OCI-LY7 (cell line): Measurements from ENCODE around the gene EDC3. TPM values are rescaled to one million over a fixed set of nuclear protein-coding genes. Genes with fewer than 3 reads are reported as not detected.

ENCODE experiments used
- BruUV-seq: library from RNA; stranded (reverse); fragments of 400-500 nt; replicated peaks from 2 replicates; lab custom pipeline; 2021; lab: Mats Ljungman, UMichigan
- CTCF ChIA-PET: fragments of 300-600 bp; sonication (Branson Sonifier 250); formaldehyde crosslinking; loops from one replicate; lab custom pipeline; 2022; ENCODE audit warnings: antibody characterized with exemption; ENCODE audit not compliant: unreplicated experiment; lab: Charles Lee
- POLR2A ChIA-PET: fragments of 300-600 bp; sonication (Branson Sonifier 250); formaldehyde crosslinking; loops from one replicate; lab custom pipeline; 2022; ENCODE audit warnings: antibody characterized with exemption; lab: Charles Lee
- DNase-seq: peaks from one replicate; pipeline ENCODE4 v3.0.0-alpha.2; 2015; ENCODE audit warnings: low spot score
- H2AFZ ChIP-seq: fragments of 200-600 bp; sonication (generic), shearing (Covaris generic); 2 replicates; pipeline ENCODE4 v1.6.1; 2014; ENCODE audit warnings: mild to moderate bottlenecking, antibody characterized with exemption, low read length, moderate library complexity
- H3K27ac ChIP-seq: fragments of 200-600 bp; sonication (generic); 2 replicates; pipeline ENCODE4 v1.5.1; 2014; ENCODE audit warnings: mixed run types, low read depth, mild to moderate bottlenecking, moderate library complexity, low read length, inconsistent platforms; ENCODE audit not compliant: poor library complexity, severe bottlenecking
- H3K36me3 ChIP-seq: fragments of 200-600 bp; sonication (generic); 2 replicates; pipeline ENCODE4 v1.6.1; 2014; ENCODE audit warnings: mild to moderate bottlenecking, antibody characterized with exemption, low read length, moderate library complexity, mixed read lengths; ENCODE audit not compliant: insufficient read depth
- H3K4me1 ChIP-seq: fragments of 200-600 bp; sonication (generic); 2 replicates; pipeline ENCODE4 v1.5.1; 2014; ENCODE audit warnings: mild to moderate bottlenecking, low read length; ENCODE audit not compliant: insufficient read depth, poor library complexity, severe bottlenecking
- H3K4me2 ChIP-seq: fragments of 200-600 bp; sonication (generic); 2 replicates; pipeline ENCODE4 v1.6.1; 2014; ENCODE audit warnings: mild to moderate bottlenecking, low read length
- H3K4me3 ChIP-seq: fragments of 200-600 bp; sonication (generic); 2 replicates; pipeline ENCODE4 v1.5.1; 2014; ENCODE audit warnings: mild to moderate bottlenecking, low read depth, low read length; ENCODE audit not compliant: poor library complexity, severe bottlenecking
- H3K79me2 ChIP-seq: fragments of 200-600 bp; sonication (generic); 2 replicates; pipeline ENCODE4 v1.6.1; 2016; ENCODE audit warnings: low read depth, mild to moderate bottlenecking, low read length, moderate library complexity, mixed read lengths; ENCODE audit not compliant: insufficient read depth
- H3K9me2 ChIP-seq: fragments of 200-600 bp; sonication (generic); 2 replicates; pipeline ENCODE4 v1.6.1; 2016; ENCODE audit warnings: mild to moderate bottlenecking, low read length, mixed read lengths; ENCODE audit not compliant: insufficient read depth
- H3K9me3 ChIP-seq: fragments of 200-600 bp; sonication (generic); 2 replicates; pipeline ENCODE4 v1.6.1; 2014; ENCODE audit warnings: mild to moderate bottlenecking, mixed run types, low read length, mixed read lengths
- H4K20me1 ChIP-seq: fragments of 200-600 bp; sonication (generic); 2 replicates; pipeline ENCODE4 v1.6.1; 2014; ENCODE audit warnings: mild to moderate bottlenecking, antibody characterized with exemption, low read length, moderate library complexity, mixed read lengths; ENCODE audit not compliant: insufficient read depth
- EZH2phosphoT487 ChIP-seq: fragments of 200-600 bp; sonication (generic); IDR thresholded peaks from 2 replicates; pipeline ENCODE4 v1.6.1; 2018; ENCODE audit warnings: low read depth, borderline replicate concordance, mild to moderate bottlenecking, mixed run types, antibody characterized with exemption, low read length, moderate library complexity, mixed read lengths
- intact Hi-C: fragments of 100-400 bp; cut with micrococcal nuclease; formaldehyde crosslinking; loops from one replicate; pipeline ENCODE4 v1.10.0; 2022; ENCODE audit not compliant: unreplicated experiment
- total RNA-seq, 2 experiments: library from RNA; depleted of rRNA in 1 of 2; stranded (reverse); fragments of >200 nt in 1 of 2; shearing (Covaris generic) in 1 of 2; gene quantifications; 2 replicates each; pipeline ENCODE4 v1.2.3, GENCODE V29; 2014 to 2022
- TF ChIP-seq, protein P1 (sequence below): fragments of 200-600 bp; sonication (generic); conservative IDR thresholded peaks from 2 replicates; pipeline ENCODE4 v1.5.1; 2014; ENCODE audit warnings: mild to moderate bottlenecking, antibody characterized with exemption, low read length, moderate library complexity, mixed read lengths

EDC3 gene
- total RNA-seq, 2 experiments from 2014 or later: 13.4 to 51.4 TPM

DNA sequence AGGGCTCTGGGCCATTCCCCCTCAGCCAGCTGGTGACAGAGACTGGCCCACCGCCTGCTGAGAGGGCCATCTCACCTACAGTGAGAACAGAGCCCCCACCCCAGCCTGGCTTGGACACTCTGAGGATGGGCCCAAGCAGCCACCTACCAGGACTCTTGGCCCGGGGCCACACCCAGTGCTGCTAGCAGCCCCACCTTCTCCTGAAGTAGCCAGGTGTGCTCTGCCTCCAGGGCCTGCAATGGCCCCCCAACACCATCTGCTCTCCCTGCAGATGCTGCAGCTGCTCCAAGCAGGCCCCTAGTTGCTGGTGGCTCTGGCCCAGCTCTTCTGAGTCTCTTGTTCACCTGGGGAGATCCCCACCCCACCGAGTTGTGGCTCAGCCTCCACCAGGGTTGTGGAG lies 87.0 kb downstream of the EDC3 start:
- Histone ChIP-seq H3K9me3 (no peaks in the 10 kb centered on the region), H3K27ac (no peak overlapping the region), H3K4me2 (no peak overlapping the region), H4K20me1 (no peaks in the 10 kb centered on the region), H3K4me3 (no peak overlapping the region), H3K36me3 (no peaks in the 10 kb centered on the region), H2AFZ (no peak overlapping the region), H3K9me2 (no peaks in the 10 kb centered on the region), H3K4me1 (peaks cover 7% of the 10 kb centered on the region), H3K79me2 (no peaks in the 10 kb centered on the region)
- ChIA-PET CTCF (no interaction called here), POLR2A (no interaction called here)
- intact Hi-C loops: no loop called here
- BruUV-seq: no TSS peak
- no peak for DNase-seq
- TF ChIP-seq, protein P1, sequence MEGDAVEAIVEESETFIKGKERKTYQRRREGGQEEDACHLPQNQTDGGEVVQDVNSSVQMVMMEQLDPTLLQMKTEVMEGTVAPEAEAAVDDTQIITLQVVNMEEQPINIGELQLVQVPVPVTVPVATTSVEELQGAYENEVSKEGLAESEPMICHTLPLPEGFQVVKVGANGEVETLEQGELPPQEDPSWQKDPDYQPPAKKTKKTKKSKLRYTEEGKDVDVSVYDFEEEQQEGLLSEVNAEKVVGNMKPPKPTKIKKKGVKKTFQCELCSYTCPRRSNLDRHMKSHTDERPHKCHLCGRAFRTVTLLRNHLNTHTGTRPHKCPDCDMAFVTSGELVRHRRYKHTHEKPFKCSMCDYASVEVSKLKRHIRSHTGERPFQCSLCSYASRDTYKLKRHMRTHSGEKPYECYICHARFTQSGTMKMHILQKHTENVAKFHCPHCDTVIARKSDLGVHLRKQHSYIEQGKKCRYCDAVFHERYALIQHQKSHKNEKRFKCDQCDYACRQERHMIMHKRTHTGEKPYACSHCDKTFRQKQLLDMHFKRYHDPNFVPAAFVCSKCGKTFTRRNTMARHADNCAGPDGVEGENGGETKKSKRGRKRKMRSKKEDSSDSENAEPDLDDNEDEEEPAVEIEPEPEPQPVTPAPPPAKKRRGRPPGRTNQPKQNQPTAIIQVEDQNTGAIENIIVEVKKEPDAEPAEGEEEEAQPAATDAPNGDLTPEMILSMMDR: no peak
- TF ChIP-seq EZH2phosphoT487: no peak

DNA sequence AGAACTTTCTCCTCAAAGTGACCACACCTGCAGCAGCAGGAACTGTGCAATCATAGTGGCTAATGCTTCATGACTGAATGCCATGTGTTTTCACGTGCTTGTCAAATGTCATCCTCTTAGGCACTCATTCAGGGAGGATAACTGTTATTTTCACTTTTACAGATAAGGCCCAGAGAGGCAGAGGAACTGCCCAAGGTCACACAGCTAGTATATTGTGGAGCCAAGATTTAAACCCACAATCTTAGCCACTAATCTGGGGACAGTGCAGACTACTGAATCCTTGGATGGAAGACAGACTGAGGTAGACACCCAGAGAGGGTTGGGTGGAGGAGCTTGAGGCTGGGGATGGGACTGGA lies 90.1 kb downstream of the EDC3 start:
- peaks cover 7% of the 10 kb centered on the region for H3K4me1 ChIP-seq
- H4K20me1 ChIP-seq: no peaks in the 10 kb centered on the region
- no peaks in the 10 kb centered on the region for H3K79me2 ChIP-seq
- no peak overlapping the region for H3K4me2 ChIP-seq
- intact Hi-C loops: no loop called here
- H3K4me3 ChIP-seq: no peak overlapping the region
- no peak overlapping the region for H2AFZ ChIP-seq
- no peaks in the 10 kb centered on the region for H3K9me3 ChIP-seq
- CTCF ChIA-PET: interaction anchor here (1.4 kb wide), 1 partner anchor 8 kb away, joined by 4 read pairs; no protein-coding TSS in a partner anchor
- BruUV-seq: no TSS peak
- no peak overlapping the region for H3K27ac ChIP-seq
- TF ChIP-seq, protein P1: no peak
- no peak for TF ChIP-seq EZH2phosphoT487
- DNase-seq: no peak
- no peaks in the 10 kb centered on the region for H3K36me3 ChIP-seq
- no peaks in the 10 kb centered on the region for H3K9me2 ChIP-seq
- POLR2A ChIA-PET: no interaction called here

DNA sequence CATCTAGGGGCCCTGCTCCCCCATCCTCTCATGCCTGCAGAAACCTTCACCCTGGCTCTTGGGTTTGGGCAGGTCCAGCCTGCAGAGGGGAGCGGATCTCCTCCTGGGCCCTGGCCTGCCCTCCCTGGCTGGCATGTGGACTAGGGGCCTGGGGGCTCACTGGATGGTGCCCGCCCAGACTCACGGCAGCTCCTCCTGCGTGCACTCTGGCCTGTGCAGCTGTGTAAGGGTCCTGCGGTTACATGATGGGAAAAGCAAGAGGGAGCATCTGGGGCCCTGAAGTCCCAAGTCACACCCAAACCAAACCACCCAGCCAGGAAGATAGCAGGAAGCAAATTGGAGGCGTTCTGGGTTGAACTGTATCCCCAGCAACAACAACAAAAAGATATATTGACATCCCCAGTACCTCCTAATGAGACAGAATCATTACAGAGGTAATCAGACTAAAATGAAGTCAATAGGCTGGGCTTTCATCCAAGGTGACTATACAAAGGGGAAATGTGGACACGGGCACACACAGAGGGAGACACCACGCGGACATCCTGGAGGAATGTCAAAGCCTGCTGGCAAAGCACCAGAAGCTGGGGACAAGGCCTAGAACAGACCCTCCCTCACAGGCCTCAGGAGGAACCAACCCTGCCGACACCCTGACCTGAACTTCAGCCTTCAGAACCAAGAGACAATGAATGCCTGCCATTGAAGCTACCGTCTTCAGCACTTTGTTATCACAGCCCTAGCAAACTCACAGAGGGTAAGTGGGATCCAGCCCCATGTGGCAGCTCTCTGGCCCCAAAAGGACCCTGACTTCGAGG lies 90.6 kb downstream of the EDC3 start:
- no peak for DNase-seq
- H3K4me1 ChIP-seq: peaks cover 7% of the 10 kb centered on the region
- BruUV-seq: no TSS peak
- ChIA-PET CTCF (interaction anchor here (1.4 kb wide), 1 partner anchor 9 kb away, joined by 4 read pairs; no protein-coding TSS in a partner anchor), POLR2A (no interaction called here)
- intact Hi-C loops: no loop called here
- TF ChIP-seq, protein P1: no peak
- no peak for TF ChIP-seq EZH2phosphoT487
- H3K9me3 ChIP-seq: no peaks in the 10 kb centered on the region
- H3K79me2 ChIP-seq: no peaks in the 10 kb centered on the region
- H3K36me3 ChIP-seq: no peaks in the 10 kb centered on the region
- no peak overlapping the region for H3K4me2 ChIP-seq
- no peak overlapping the region for H2AFZ ChIP-seq
- no peaks in the 10 kb centered on the region for H3K9me2 ChIP-seq
- H3K4me3 ChIP-seq: no peak overlapping the region
- H4K20me1 ChIP-seq: no peaks in the 10 kb centered on the region
- H3K27ac ChIP-seq: no peak overlapping the region
